GM23338 (cell line): ENCODE data around the gene P2RX4. TPM values are rescaled to one million over a fixed set of nuclear protein-coding genes. Genes with fewer than 3 reads are reported as not detected.

ENCODE experiments used
- ATAC-seq: fragments of 200-7000 bp; cut with Tn5 transposase; 3 replicates; pipeline ENCODE4 v1.9.1; 2020
- DNase-seq: peaks from one replicate; pipeline ENCODE4 v3.0.0-alpha.2; 2015; ENCODE audit warnings: low spot score
- H2AFZ ChIP-seq: fragments of 200-600 bp; sonication (generic); 2 replicates; pipeline ENCODE4 v1.8.0; 2016; ENCODE audit warnings: antibody characterized with exemption, mild to moderate bottlenecking, moderate library complexity
- H3F3A ChIP-seq: fragments of 200-600 bp; sonication (generic); replicated peaks from 2 replicates; pipeline ENCODE4 v1.8.0; 2017; ENCODE audit warnings: antibody characterized with exemption, mixed run types, low read depth
- H3K27ac ChIP-seq: fragments of 200-600 bp; sonication (generic); 2 replicates; pipeline ENCODE4 v1.6.1; 2016; ENCODE audit warnings: low read depth
- H3K27me3 ChIP-seq: fragments of 200-600 bp; sonication (generic); 2 replicates; pipeline ENCODE4 v1.8.0; 2016; ENCODE audit warnings: mild to moderate bottlenecking, mixed run types, moderate library complexity; ENCODE audit not compliant: insufficient read depth
- H3K36me3 ChIP-seq: fragments of 200-600 bp; sonication (generic); 2 replicates; pipeline ENCODE4 v1.8.0; 2016; ENCODE audit warnings: mild to moderate bottlenecking; ENCODE audit not compliant: insufficient read depth
- H3K4me1 ChIP-seq: fragments of 200-600 bp; sonication (generic); 2 replicates; pipeline ENCODE4 v1.8.0; 2016; ENCODE audit warnings: mild to moderate bottlenecking, moderate library complexity; ENCODE audit not compliant: insufficient read depth
- H3K4me2 ChIP-seq: fragments of 200-600 bp; sonication (generic); 2 replicates; pipeline ENCODE4 v1.7.1; 2017; ENCODE audit warnings: mixed run types
- H3K4me3 ChIP-seq: fragments of 200-600 bp; sonication (generic); 2 replicates; pipeline ENCODE4 v1.6.1; 2016; ENCODE audit warnings: mixed run types
- H3K79me2 ChIP-seq: fragments of 200-600 bp; sonication (generic); replicated peaks from 2 replicates; pipeline ENCODE4 v1.8.0; 2017; ENCODE audit warnings: mild to moderate bottlenecking; ENCODE audit not compliant: insufficient read depth
- H3K9me2 ChIP-seq: fragments of 200-600 bp; sonication (generic); 2 replicates; pipeline ENCODE4 v1.8.0; 2017; ENCODE audit not compliant: insufficient read depth
- H4K20me1 ChIP-seq: fragments of 200-600 bp; sonication (generic); replicated peaks from 2 replicates; pipeline ENCODE4 v1.8.0; 2017; ENCODE audit warnings: mild to moderate bottlenecking; ENCODE audit not compliant: insufficient read depth
- H3K27ac Mint-ChIP-seq: 2 replicates; pipeline ENCODE4 v1.8.0; 2020; ENCODE audit warnings: inconsistent platforms, mild to moderate bottlenecking, moderate library complexity, mixed read lengths
- H3K27me3 Mint-ChIP-seq: 3 replicates; pipeline ENCODE4 v1.8.0; 2022; ENCODE audit warnings: low read depth, mild to moderate bottlenecking, moderate library complexity, mixed read lengths, inconsistent platforms; ENCODE audit not compliant: insufficient read depth, poor library complexity
- H3K36me3 Mint-ChIP-seq: 3 replicates; pipeline ENCODE4 v1.8.0; 2021; ENCODE audit warnings: low read depth, mild to moderate bottlenecking, inconsistent platforms, moderate library complexity, mixed read lengths
- H3K4me1 Mint-ChIP-seq: 3 replicates; pipeline ENCODE4 v1.8.0; 2020; ENCODE audit warnings: mild to moderate bottlenecking, inconsistent platforms, mixed read lengths
- H3K4me3 Mint-ChIP-seq: 3 replicates; pipeline ENCODE4 v1.8.0; 2021; ENCODE audit warnings: moderate library complexity, mild to moderate bottlenecking, inconsistent platforms, mixed read lengths
- H3K9me3 Mint-ChIP-seq: 3 replicates; pipeline ENCODE4 v1.8.0; 2020; ENCODE audit warnings: moderate library complexity, mild to moderate bottlenecking, inconsistent platforms, mixed read lengths
- CREB1 ChIP-seq: fragments of 250-450 bp; sonication (Bioruptor Pico); IDR thresholded peaks from 2 replicates; pipeline ENCODE4 v1.5.0; 2020; ENCODE audit warnings: low read depth, mild to moderate bottlenecking, moderate library complexity
- CTCF ChIP-seq, 2 experiments: fragments of 200-600 bp in 1 of 2; sonication (generic) in 1 of 2; conservative IDR thresholded peaks; 2 replicates each; pipeline versions ENCODE4 v1.5.1 to v1.6.1; 2016 to 2017; ENCODE audit warnings: antibody characterized with exemption in 2 of 2, low read depth in 2 of 2, mild to moderate bottlenecking in 2 of 2, moderate library complexity in 1 of 2
- ETS1 ChIP-seq: IDR thresholded peaks from 2 replicates; pipeline ENCODE4 v1.6.1; 2016; ENCODE audit warnings: antibody characterized with exemption
- EZH2phosphoT487 ChIP-seq: fragments of 200-600 bp; sonication (generic); IDR thresholded peaks from one replicate; pipeline ENCODE4 v1.8.1; 2018; ENCODE audit warnings: antibody characterized with exemption; ENCODE audit not compliant: unreplicated experiment
- JUNB ChIP-seq: IDR thresholded peaks from one replicate; pipeline ENCODE4 v1.6.1; 2016; ENCODE audit warnings: antibody characterized with exemption; ENCODE audit not compliant: unreplicated experiment
- NANOG ChIP-seq: IDR thresholded peaks from 2 replicates; pipeline ENCODE4 v1.6.1; 2016; ENCODE audit warnings: antibody characterized with exemption, borderline replicate concordance
- POLR2AphosphoS5 ChIP-seq: IDR thresholded peaks from 2 replicates; pipeline ENCODE4 v1.6.1; 2016; ENCODE audit warnings: antibody characterized with exemption, low read depth
- STAT1 ChIP-seq: IDR thresholded peaks from one replicate; pipeline ENCODE4 v1.6.1; 2016; ENCODE audit warnings: antibody characterized with exemption; ENCODE audit not compliant: unreplicated experiment
- ZNF331 ChIP-seq: fragments of 250-450 bp; sonication (Bioruptor Pico); IDR thresholded peaks from 2 replicates; pipeline ENCODE4 v1.5.0; 2020; ENCODE audit warnings: low read depth, mild to moderate bottlenecking, moderate library complexity
- polyA plus RNA-seq: library from polyadenylated mRNA; unstranded; fragments of >200 nt; fragmentation: Nextera tagmentation; extraction: Ambion mirVana; gene quantifications from 2 replicates; pipeline ENCODE4 v1.2.1, GENCODE V29; 2016
- total RNA-seq: library from RNA; depleted of rRNA; stranded (reverse); fragments of >200 nt; shearing (Covaris generic); gene quantifications from 2 replicates; pipeline ENCODE4 v1.2.3, GENCODE V29; 2014

The P2RX4 gene
- total and polyA plus RNA-seq, 2 experiments from 2014 or later, result 5.6 to 18.9 TPM

GRCh38 chr12:121232163-121232562, 22.2 kb downstream of the P2RX4 start (continued):
- no peak for TF ChIP-seq CTCF (conservative IDR thresholded peaks at IDR 0.05; ENCODE audit: low read depth in 2 of 2)
- TF ChIP-seq JUNB, result no peak
- no peak for TF ChIP-seq ZNF331 (CRISPR knock-in tag)
- TF ChIP-seq ETS1, result no peak
- no peak for TF ChIP-seq STAT1
- TF ChIP-seq CREB1, result no peak
- no peak for TF ChIP-seq NANOG
- no peak for TF ChIP-seq EZH2phosphoT487
- TF ChIP-seq POLR2AphosphoS5, result no peak

DNA sequence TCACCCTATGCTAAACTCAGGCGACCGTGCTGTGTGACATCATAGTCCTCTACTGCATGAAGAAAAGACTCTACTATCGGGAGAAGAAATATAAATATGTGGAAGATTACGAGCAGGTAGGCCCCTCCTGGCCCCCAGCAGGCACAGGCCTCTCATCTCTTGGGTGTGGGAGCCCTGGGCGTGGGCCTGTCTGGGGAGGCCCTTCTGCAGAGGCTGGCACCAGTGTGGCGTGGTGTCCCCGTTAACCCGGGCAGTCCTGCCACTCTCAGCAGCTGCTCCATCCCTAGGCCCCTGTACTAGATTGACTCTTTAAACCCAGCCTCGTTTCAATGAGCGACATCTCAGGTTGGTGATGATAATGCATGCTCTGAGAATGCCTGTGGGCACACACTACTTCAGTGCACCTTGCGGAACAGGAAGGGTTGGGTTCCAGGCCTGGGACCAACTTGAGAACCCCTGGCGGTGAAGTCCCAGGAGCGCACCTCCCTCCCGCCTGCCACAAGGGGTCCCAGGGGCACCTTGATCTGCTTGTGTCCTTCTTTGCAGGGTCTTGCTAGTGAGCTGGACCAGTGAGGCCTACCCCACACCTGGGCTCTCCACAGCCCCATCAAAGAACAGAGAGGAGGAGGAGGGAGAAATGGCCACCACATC, 23.2 kb downstream of the P2RX4 start:
- H3K9me3 Mint-ChIP-seq, result no peaks in the 10 kb centered on the region
- no peak overlapping the region for H3K4me3 Mint-ChIP-seq
- no peaks in the 10 kb centered on the region for H3K79me2 ChIP-seq
- H3K9me2 ChIP-seq, result no peaks in the 10 kb centered on the region
- peaks cover 13% of the 10 kb centered on the region for H3K4me1 Mint-ChIP-seq
- H4K20me1 ChIP-seq, result no peaks in the 10 kb centered on the region
- ATAC-seq, result peak; percentile 39
- H3K27me3 Mint-ChIP-seq, result peaks cover 5% of the 10 kb centered on the region
- peaks cover 11% of the 10 kb centered on the region for H3K36me3 Mint-ChIP-seq
- H3K4me3 ChIP-seq, result no peak overlapping the region
- H3K4me1 ChIP-seq, result no peaks in the 10 kb centered on the region; the same call in 1 of the 2 replicates
- no peaks in the 10 kb centered on the region for H3K27me3 ChIP-seq
- no peak overlapping the region for H3K4me2 ChIP-seq
- DNase-seq, result peak; percentile 59
- H2AFZ ChIP-seq, result no peak overlapping the region
- no peaks in the 10 kb centered on the region for H3F3A ChIP-seq
- 0 out of 2 replicates have a peak, but pooled peaks cover 2% of the 10 kb centered on the region for H3K36me3 ChIP-seq
- H3K27ac ChIP-seq, result no peak overlapping the region
- H3K27ac Mint-ChIP-seq, result no peak overlapping the region
- TF ChIP-seq POLR2AphosphoS5 (no peak), ETS1 (no peak), CTCF (conservative IDR thresholded peaks at IDR 0.05; ENCODE audit: low read depth in 2 of 2) (peak; percentile 41 to 46)
